ENCODE results near the gene ASPHD2. TPM values are rescaled to one million over a fixed set of nuclear protein-coding genes. Genes with fewer than 3 reads are reported as not detected.

The ASPHD2 gene
- total and polyA plus RNA-seq, 8 donors: 0.45 to 48.4 (median 3.9) TPM

DNA sequence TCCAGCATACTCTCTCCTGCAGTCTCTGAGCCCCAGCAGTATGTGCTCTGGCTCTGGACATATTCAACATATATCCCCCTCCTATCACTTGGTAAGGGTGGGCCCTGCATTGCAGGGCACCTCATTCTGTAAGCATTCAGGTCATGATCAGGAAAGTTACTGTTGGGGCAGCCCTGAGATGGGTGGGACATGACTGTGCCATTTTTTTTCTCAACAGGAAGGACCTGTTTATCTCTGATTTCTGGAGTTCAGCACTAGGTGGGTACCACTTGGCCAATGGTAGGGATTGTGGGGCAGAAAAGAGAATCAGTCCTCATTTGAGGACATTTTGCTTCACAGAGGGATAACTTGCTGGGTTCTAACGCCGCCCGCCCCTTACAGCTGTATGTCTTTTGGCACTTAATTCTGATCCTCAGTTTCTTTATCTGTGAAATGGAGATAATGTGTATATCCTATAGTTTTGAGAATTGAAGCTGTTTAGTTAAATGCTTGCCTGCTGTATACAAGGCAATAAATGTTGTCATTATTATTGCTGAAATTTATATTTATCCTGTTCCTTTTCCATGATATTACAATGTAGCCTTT is 56.8 kb downstream of the ASPHD2 start:
- H3K27ac ChIP-seq: no peak overlapping the region
- H3K27me3 ChIP-seq: no peaks in the 10 kb centered on the region
- H3K4me3 ChIP-seq: no peak overlapping the region
- intact Hi-C loops (cut with DNase I; ENCODE audit: low total_unique reads): no loop called here
- H3K4me1 ChIP-seq: peaks cover 32 to 50% (median 46%) of the 10 kb centered on the region in 4 donors
- H3K36me3 ChIP-seq: peaks cover 7 to 52% (median 45%) of the 10 kb centered on the region in 4 donors
- no peak for TF ChIP-seq POLR2A (IDR thresholded peaks at IDR 0.05)
- no peak for TF ChIP-seq CTCF (IDR thresholded peaks at IDR 0.05)
- no peak for TF ChIP-seq POLR2AphosphoS5 (IDR thresholded peaks at IDR 0.05)
- TF ChIP-seq EP300 (IDR thresholded peaks at IDR 0.05): no peak
- no peak for DNase-seq
- WGBS, 5 donors: 55 to 86% (median 61%) methylated on average over 3 of the region's 3 CpGs
- no peaks in the 10 kb centered on the region for H3K9me3 ChIP-seq

DNA sequence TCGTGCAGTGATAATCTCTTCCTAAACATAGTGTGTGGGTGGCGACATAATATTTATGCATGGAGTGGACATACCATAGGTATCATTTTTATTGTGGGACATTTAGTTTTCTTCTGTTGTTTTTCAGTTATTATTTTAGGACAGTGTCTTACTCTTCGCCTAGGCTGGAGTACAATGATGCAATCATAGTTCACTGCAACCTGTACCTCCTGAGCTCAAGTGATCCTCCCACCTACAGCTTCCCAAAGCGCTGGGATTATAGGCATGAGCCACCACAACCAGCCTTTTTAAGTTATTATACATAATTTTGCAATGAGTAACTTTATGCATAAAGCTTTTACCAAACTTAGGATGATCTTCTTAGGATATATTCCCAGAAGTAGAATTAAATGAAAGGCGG is 57.3 kb downstream of the ASPHD2 start:
- 84 to 90% (median 85%) methylated on average over 5 of the region's 5 CpGs for WGBS, 5 donors
- Histone ChIP-seq H3K27ac (no peak overlapping the region), H3K4me1 (peaks cover 27 to 45% (median 41%) of the 10 kb centered on the region in 4 donors), H3K36me3 (peaks cover 12 to 54% (median 49%) of the 10 kb centered on the region in 4 donors), H3K27me3 (no peaks in the 10 kb centered on the region), H3K4me3 (no peak overlapping the region), H3K9me3 (no peaks in the 10 kb centered on the region)
- intact Hi-C loops (cut with DNase I; ENCODE audit: low total_unique reads): no loop called here
- TF ChIP-seq CTCF (IDR thresholded peaks at IDR 0.05) (no peak), POLR2AphosphoS5 (IDR thresholded peaks at IDR 0.05) (no peak), EP300 (IDR thresholded peaks at IDR 0.05) (no peak), POLR2A (IDR thresholded peaks at IDR 0.05) (no peak)
- no peak for DNase-seq

- no peak overlapping the region for H3K27ac ChIP-seq
- no peaks in the 10 kb centered on the region for H3K27me3 ChIP-seq
- no peaks in the 10 kb centered on the region for H3K9me3 ChIP-seq
- DNase-seq: no peak
- H3K36me3 ChIP-seq: peaks cover 27 to 70% (median 64%) of the 10 kb centered on the region in 4 donors
- H3K4me3 ChIP-seq: no peak overlapping the region
- peaks cover 13 to 29% (median 25%) of the 10 kb centered on the region in 4 donors for H3K4me1 ChIP-seq
- intact Hi-C loops (cut with DNase I; ENCODE audit: low total_unique reads): no loop called here
- TF ChIP-seq EP300 (IDR thresholded peaks at IDR 0.05) (no peak), POLR2A (IDR thresholded peaks at IDR 0.05) (no peak), POLR2AphosphoS5 (IDR thresholded peaks at IDR 0.05) (no peak), CTCF (IDR thresholded peaks at IDR 0.05) (no peak)
- 51 to 64% (median 57%) methylated on average over 3 of the region's 3 CpGs for WGBS, 5 donors
Observed at GRCh38 chr22:26487996-26488395, 58.9 kb downstream of the ASPHD2 start.

DNA sequence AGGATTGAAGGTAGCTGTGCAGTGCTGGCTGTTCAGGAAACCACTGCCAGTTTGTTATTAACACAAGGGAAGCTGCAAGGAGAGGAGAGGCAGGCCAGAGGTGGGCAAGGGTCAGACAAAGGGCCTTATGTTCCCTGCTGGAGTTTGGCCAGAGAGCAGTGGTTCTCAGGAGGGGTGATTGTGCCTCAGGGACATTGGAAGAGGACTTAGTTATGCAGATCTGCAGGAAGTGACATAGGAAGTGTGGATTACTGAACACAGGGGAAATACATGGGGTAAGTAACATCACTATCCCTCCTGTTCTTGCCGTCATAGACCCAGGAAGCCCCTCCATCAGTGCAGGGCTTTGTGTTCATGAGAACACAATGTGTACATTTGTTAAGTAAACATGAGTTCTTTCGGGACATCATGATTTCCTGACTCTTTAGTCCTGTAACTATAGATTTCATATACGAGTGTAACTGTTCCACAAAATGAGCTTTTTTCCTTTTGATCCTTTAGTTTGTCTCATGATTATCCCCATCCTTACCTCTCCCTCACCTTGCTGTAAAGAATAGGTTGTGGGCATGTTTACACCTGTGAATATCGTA is 60.5 kb downstream of the ASPHD2 start:
- Histone ChIP-seq H3K9me3 (no peaks in the 10 kb centered on the region), H3K4me1 (peaks cover 7 to 19% (median 15%) of the 10 kb centered on the region in 4 donors), H3K4me3 (no peak overlapping the region), H3K36me3 (peaks cover 43 to 85% (median 80%) of the 10 kb centered on the region in 4 donors), H3K27me3 (no peaks in the 10 kb centered on the region), H3K27ac (no peak overlapping the region)
- 46 to 59% (median 56%) methylated on average over 4 of the region's 4 CpGs for WGBS, 5 donors
- intact Hi-C loops (cut with DNase I; ENCODE audit: low total_unique reads): no loop called here
- no peak for DNase-seq
- TF ChIP-seq POLR2A (IDR thresholded peaks at IDR 0.05) (no peak), EP300 (IDR thresholded peaks at IDR 0.05) (no peak), POLR2AphosphoS5 (IDR thresholded peaks at IDR 0.05) (no peak), CTCF (IDR thresholded peaks at IDR 0.05) (no peak)
